HG03103 (cell line): Measurements from ENCODE around the gene DHX38.

Experiments
- ATAC-seq: cut with Tn5 transposase; IDR thresholded peaks from one replicate; pipeline ENCODE4 v1.9.1; 2021; ENCODE audit warnings: low read depth; ENCODE audit not compliant: unreplicated experiment

DHX38 gene

GRCh38 chr16:72083778-72084404, 9.8 kb upstream of the DHX38 start:
- no peak for ATAC-seq

GRCh38 chr16:72084445-72084844, 9.2 kb upstream of the DHX38 start:
- ATAC-seq, result no peak

- no peak for ATAC-seq
These were observed 8.6 kb upstream of the DHX38 start for GRCh38 chr16:72085002-72085401.

GRCh38 chr16:72091217-72091616, 2.4 kb upstream of the DHX38 start:
- no peak for ATAC-seq

GRCh38 chr16:72092832-72093447, 707 bp upstream of the DHX38 start:
- no peak for ATAC-seq

- no peak for ATAC-seq
These were observed 591 bp downstream of the DHX38 start for GRCh38 chr16:72094266-72094610.

- no peak for ATAC-seq
These were observed 5.3 kb downstream of the DHX38 start for GRCh38 chr16:72098936-72099335.

GRCh38 chr16:72099377-72099818, 5.8 kb downstream of the DHX38 start:
- ATAC-seq, result peak; percentile 77

GRCh38 chr16:72101195-72101594, 7.5 kb downstream of the DHX38 start:
- ATAC-seq, result no peak

GRCh38 chr16:72104905-72105304, 11.3 kb downstream of the DHX38 start:
- no peak for ATAC-seq

GRCh38 chr16:72105978-72106377, 12.3 kb downstream of the DHX38 start:
- no peak for ATAC-seq

- no peak for ATAC-seq
These were observed 13.7 kb downstream of the DHX38 start for GRCh38 chr16:72107371-72107770.

- no peak for ATAC-seq
These were observed 14.9 kb downstream of the DHX38 start for GRCh38 chr16:72108353-72109102.

GRCh38 chr16:72109300-72109699, 15.7 kb downstream of the DHX38 start:
- no peak for ATAC-seq

- no peak for ATAC-seq
These were observed 16.4 kb downstream of the DHX38 start for GRCh38 chr16:72109966-72110530.

GRCh38 chr16:72110662-72111615, 17.3 kb downstream of the DHX38 start:
- ATAC-seq, result no peak

- no peak for ATAC-seq
These were observed 18.2 kb downstream of the DHX38 start for GRCh38 chr16:72111657-72112451.

GRCh38 chr16:72112452-72112792, 18.8 kb downstream of the DHX38 start:
- no peak for ATAC-seq

- ATAC-seq, result no peak
These were observed 19.4 kb downstream of the DHX38 start for GRCh38 chr16:72112906-72113615.
